Ramos (cell line): ENCODE data around the gene IVL.

Experiments
- in situ Hi-C: fragments of 300-500 bp; cut with MboI; formaldehyde crosslinking; loops from one replicate; pipeline ENCODE4 v1.14.3; 2022; ENCODE audit warnings: low sequenced_read_pairs; ENCODE audit not compliant: unreplicated experiment

IVL gene, protein sequence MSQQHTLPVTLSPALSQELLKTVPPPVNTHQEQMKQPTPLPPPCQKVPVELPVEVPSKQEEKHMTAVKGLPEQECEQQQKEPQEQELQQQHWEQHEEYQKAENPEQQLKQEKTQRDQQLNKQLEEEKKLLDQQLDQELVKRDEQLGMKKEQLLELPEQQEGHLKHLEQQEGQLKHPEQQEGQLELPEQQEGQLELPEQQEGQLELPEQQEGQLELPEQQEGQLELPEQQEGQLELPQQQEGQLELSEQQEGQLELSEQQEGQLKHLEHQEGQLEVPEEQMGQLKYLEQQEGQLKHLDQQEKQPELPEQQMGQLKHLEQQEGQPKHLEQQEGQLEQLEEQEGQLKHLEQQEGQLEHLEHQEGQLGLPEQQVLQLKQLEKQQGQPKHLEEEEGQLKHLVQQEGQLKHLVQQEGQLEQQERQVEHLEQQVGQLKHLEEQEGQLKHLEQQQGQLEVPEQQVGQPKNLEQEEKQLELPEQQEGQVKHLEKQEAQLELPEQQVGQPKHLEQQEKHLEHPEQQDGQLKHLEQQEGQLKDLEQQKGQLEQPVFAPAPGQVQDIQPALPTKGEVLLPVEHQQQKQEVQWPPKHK

DNA sequence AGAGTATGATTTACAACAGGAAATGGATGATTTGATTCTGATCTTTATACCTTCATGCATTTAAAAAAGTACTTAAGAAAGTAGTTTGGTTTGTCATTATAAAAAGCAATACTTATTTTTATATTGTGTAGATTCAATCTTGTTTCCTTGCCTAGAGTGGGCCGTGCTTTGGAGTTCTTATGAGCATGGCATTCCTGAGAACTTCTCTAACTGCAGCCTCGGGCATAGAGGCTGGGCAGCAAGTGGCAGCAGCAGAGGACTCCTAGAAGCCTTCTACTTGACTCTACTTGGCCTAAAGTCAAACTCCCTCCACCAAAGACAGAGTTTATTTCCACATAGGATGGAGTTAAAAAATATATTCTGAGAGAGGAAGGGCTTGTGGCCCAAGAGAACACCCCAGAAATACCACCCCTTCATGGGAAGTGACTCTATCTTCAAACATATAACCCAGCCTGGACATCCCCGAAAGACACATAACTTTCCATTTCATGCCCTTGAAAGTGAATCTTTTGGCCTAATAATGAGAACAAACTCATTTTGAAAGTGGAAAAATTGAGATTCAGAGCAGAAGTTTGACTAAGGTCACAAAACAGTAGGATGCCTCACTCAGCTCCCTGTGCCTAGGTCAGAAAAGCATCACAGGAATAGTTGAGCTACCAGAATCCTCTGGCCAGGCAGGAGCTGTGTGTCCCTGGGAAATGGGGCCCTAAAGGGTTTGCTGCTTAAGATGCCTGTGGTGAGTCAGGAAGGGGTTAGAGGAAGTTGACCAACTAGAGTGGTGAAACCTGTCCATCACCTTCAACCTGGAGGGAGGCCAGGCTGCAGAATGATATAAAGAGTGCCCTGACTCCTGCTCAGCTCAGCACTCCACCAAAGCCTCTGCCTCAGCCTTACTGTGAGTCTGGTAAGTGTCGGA is at the start of gene IVL:
IVL (plus strand) TSS at position 861 of the 916 bp plus-strand sequence. CDS start 1,252 bp downstream, outside the sequence.
- in situ Hi-C loops: no loop called here

DNA sequence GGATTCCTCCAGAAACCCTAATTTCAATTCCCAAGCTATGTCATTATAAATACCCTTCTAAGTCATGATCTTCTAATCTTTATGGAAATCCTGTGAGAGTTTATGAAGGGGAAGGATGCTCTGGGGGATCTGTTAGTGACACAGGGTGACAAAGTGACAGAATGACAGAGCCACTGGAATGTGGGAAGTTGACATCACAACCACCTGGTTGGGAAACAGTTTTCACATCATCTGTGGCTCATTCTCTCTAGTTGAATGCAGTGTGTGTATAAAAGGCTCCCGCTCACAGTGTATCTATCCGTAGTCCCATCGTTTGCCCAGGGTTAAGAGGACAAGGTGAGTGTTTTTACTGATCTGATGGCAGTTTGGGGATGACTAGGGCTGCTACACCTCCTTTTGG is 48.6 kb upstream of the IVL start, which contains the start of gene LCE7A:
LCE7A (plus strand) TSS at position 301 of the 400 bp plus-strand sequence. CDS start 702 bp downstream, outside the sequence.
- in situ Hi-C loops: no loop called here

DNA sequence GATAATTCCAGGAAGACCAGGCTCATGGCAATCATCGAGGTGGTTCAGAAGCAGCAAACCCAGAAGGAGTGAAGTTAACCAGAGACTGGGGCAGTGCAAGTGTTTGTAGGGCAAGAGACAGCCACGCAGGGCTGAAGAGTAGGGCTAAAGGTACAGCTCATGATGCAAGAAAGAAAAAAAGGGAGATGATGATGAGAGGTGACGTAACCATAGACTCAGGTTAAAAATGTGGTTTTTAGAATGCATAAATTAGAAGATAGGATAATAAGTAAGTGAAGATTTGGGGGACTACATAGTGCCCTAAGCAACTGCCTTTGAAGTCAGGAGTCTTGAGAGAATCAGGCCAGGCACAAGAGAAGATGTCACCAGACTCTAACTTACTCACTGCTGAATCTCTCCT is 48.2 kb upstream of the IVL start:
- in situ Hi-C loops: no loop called here

DNA sequence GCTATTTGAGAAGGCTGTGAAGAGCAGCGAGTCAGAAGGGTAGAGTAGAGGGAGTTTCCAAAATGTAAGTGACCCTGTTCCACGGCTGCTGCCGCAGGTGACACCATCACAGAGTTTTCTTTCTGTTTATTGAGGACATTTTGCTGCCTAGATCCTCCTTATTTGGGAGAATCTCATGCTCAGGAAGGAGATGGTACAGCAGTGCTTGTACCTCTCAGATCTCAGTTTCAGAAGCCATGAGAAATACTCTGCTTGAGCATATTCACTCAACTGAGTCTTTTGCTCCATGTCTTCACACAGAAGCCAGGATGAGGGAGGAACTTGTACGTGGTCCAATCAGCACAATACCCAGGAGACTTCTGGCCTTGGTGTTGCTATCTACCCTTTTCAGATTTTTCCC is 47.0 kb upstream of the IVL start:
- in situ Hi-C loops: no loop called here

DNA sequence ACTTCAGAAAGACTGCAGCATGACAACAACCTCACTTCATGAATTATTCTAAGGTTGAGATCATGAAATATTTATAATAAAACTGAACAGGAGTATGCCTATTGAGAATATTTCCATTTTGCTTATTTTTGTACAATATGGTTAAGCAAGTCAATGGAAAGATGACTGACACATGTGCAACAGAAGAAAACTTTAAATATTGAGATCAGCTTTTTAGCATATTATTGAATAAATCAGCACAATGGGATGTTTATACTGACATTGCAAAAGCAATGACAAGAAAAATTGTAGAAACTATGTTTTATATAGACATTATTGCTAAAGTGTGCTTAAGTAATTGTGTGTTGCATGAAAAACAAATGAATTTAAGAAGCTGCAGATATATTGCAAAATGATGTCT is 43.9 kb upstream of the IVL start:
- in situ Hi-C loops: no loop called here

DNA sequence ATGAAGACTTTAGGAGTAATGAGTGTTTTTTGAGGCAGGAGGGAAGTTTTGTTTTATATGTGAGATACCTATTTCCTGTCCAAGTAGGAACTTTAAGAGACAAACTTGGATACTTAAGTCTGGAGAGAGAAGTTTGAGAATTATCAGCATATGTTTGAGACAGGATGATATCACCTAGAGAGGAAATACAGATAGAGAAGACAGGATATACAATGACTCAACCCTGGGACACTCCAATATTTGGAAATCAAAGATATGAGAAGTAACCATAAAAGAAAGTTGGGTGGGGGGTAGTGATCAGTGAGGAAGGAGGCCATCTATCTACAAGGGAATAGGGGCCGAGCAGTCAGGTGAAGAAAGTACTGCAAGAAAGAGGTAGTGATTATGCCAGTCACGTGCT is 42.0 kb upstream of the IVL start:
- in situ Hi-C loops: no loop called here

DNA sequence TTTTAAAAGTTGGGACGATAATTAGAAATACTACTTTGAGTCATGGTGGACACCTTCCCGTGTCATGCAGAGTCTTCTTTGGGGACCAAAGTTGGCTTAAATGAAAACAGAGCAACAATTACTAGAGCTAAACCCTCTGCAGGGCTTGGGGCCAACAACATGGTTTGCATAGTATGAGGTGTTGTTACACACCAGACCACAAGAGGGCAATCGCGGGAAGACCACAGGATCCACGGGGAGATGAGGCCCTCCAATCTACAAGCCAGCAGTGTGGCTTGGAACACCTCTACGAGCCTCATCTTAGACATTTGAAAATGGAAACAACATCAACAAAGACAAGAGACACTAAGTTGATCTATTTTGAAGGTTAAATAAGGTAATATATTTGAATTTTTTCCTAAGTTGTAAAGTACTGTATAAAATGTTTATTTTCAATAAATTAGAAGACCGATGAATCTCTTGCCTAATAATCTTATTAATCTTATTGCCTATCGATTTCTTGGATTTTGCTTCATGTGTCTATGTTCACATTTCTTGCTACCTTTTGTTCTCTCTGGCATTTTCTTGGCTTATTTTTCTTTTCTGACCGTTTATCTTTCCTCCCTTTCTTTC is 38.4 kb upstream of the IVL start:
- in situ Hi-C loops: no loop called here

DNA sequence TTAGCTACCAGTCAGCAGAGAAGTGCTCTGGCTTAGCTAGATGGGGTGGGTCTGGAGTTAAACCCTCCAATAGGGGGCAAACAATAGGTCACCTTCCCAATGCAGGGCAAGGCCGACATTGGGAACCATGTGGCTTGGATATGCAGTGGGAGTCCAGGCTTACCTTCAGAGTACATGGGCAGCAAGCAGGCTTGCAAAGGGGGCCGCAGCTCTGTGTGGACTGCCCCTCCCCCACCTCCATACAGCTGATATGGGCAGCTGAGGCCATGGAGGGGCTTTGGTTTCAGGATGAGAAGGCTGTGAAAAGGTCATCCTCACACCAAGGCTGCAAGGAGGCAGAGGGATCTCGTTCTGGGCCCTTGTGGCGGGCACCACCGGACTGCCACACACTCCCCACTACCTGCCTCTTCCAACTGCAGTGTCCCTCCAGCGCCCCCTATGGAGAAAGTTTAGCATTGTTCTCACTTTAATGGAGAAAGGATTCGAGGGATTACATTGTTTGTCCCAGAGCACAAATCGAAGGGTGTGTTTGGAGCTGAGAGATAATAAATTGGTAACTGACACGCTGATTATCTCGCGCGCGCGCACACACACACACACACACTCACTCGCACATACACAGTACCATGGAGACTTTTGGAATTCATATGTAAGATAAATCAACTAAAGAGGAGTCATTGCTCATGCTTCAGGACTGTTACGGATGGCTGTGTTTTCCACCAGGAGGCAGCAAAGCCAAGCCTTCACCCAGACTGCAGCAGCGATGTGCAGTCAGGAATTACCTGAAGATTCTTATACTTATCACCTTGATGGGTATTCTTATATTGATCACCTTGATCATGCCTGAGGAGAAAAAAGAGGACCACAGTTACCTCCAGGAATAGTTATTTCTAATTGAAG is 37.3 kb upstream of the IVL start:
- in situ Hi-C loops: no loop called here

DNA sequence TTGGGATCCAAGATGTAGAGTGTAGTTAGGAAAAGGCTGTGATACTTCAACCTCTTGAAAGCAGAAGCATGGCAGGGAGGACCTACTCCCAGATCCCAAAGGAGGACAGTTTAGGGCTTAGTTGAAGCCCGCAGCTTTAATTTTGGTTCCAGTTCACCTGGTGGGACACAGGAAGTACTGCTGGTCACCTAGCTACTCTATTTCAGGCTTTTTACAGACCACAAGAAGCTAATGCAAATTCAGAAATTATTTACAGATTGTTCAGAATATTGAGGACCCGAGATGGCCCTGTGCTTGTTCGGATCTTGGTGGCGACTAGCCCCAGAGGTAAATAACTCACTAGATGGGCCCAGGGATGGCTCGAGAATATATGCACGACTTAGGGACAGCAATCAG is 36.6 kb upstream of the IVL start:
- in situ Hi-C loops: no loop called here

DNA sequence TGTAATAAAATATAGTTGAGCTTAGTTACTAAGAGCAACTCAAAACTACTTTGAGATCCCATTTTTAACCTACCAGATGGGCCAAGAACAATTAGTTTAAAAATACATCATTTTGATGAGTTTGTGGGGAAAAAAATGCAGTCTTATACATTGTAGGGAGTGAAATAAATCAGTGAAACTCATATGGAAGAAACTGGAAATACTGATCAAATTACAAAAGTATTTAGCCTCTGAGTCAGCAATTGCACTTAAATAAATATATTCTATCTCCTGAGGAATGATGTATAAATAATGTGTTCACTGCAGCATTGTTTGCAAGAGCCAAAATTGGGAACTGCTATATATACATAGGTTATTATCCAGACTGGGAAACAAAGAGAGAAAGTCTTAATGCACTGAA is 34.9 kb upstream of the IVL start:
- in situ Hi-C loops: no loop called here

DNA sequence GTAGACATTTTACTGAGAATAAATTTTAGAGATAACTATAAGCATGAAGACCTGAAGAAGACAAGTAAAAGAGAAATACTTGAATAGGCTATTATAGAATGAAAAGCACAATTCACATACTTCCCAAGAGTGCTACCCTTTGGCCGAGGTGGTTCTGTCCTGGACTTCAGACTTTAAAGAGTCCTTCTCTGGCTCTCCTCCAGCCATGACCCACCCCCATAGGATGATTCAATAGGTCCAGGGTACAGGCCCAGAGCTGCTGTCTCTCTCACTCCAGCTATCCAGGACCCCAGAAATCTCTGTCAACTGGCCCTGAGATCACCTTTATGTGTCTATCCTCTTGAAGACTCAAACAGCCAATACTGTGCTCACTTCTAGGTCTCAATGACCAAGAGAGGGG is 31.5 kb upstream of the IVL start:
- in situ Hi-C loops: no loop called here

DNA sequence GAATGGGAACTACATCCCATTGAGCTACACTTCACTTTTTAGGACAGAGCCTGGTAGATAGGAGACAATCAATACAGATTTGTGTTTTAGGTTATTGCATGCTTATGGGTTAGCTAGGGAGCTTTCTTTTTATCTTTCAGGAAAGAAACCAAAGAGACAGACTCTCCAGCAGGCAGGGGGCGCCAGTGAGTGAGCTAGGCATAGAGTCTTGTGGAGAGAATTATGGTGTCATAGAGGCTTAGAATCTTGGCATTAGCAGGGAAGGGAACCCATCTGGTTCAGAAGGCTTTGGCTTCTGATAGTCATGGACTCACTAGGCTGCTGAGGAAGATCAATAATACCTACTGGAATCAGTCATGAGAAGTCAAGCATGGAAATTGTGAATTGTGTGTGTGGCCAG is 30.3 kb upstream of the IVL start, which contains the start of gene SMCP:
SMCP (plus strand) TSS at position 281 of the 400 bp plus-strand sequence. CDS start 6,101 bp downstream, outside the sequence.
- in situ Hi-C loops: no loop called here

DNA sequence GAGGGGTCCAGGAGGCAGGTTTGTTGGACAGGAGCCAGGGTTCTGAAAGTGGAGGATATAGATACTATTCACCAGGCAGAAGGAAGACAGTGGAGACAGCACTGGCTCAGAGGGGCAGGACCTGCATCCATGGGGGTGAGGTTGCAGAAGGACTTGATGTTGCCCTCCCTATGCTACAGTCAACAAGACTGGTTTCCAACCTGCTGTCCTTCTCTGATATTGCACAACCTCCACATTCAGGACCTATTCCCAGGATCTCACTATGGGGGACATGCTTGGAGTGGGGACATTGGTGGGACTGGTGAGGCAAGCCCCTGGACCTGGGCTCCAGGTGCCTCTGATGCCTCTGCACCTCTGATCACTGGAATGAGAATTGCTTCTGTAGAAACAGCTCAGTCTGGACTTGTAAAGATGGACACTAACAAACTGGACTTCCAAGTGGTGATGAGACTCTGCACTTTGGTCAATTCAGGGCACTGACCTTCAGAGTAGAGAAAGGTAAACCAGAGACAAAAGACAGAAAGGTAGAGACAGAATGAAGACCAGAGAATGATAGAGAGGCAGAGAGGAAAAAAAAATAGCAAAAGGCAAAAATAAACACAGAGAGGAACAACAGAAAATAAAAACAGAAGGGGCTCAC is 28.7 kb upstream of the IVL start:
- in situ Hi-C loops: no loop called here

DNA sequence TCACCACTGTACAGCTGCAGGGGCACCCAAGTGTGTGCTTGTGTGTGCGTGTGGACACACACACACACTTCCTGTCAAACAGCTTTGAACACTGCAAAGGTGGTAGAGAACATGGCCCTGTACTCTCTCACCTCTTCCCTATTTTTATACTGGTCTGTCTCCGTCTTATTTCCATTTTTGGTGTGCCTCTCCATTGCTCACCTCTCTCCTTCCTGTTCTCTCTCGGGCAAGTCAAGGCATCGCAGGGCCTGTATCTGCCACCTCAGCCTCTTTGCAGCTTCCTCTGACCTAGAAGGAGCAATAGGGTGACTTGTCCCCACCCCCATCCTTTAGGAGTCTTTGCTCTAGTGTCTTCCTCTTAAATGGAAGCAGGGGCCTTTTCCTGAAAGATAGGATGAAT is 28.0 kb upstream of the IVL start:
- in situ Hi-C loops: no loop called here

DNA sequence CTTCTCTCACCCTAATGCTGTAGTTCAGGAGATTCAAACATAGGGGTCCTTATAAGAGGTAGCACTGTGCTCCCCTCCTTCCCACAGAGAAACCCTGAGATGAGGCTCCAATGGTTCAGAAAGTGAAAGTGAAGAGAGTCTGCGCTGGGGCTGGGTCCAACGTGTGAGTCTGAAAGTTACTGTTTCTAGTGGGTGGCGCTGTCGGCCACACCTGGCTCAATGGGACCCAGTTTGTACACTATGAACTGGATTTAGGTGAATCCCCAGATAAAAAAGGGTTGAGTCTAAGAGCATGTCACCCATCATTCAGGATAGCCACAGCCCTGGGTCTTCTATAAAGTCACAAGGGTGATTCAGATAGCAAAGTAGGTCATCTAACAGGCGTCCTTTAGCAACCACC is 27.4 kb upstream of the IVL start:
- in situ Hi-C loops: no loop called here

DNA sequence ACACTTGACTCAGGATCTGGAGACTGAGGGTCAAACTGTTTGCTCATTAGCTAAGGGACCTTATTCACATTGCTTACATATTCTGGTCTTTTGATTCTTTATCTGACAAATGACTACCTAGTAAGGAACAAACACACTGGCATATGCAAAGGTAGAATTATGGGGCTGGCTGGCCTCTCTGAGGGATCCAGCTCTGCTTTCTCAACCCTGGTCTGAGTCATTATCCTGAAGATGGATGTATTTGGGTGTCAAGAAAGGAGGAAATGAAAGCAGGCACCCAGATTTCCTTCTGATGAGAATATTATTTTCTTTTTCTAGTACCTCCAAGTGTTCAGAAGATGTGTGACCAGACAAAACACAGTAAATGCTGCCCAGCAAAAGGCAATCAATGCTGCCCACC is 24.3 kb upstream of the IVL start:
- in situ Hi-C loops: no loop called here

DNA sequence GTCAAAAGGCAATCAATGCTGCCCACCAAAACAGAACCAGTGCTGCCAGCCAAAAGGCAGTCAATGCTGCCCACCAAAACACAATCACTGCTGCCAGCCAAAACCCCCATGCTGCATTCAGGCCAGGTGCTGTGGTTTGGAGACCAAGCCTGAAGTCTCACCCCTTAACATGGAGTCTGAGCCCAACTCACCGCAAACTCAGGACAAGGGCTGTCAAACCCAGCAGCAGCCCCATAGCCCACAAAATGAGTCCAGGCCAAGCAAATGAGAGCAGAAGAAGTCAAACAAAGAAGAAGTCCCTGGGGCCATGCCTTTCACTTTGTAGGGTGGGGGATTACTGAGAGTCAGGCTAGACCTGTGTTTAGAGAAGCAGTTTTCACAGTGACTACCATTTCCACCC is 23.8 kb upstream of the IVL start:
- in situ Hi-C loops: no loop called here

DNA sequence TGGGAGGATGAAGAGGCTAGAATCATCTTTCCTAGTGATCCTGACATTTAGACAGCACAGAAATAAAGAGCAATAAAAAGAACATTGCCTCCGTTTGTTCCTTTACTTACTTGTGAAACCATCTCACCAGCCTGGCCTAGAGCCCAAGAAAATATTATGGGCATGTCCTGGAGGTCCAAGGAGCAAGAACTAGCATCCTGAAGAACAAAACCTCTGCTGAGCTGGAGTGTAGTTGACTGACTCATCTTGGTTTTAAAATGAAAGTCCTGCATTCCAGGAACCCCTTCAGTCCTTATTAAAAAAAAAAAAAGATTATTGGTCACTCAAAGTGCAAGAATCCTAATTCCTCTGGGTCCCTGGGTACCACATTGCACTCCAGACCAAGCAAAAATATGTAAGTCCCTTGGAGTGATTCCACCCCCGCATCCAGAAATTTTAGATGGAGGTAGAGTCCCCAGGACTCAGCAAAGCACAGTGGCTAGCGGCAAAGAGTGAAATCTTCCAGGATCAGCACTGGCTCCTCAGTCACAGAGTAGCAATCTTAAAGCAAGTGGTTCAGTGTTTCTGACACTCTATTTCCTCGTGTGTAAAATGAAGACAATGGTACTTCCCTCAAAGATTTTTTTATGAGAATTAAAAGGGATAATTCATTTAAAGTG is 23.3 kb upstream of the IVL start:
- in situ Hi-C loops: no loop called here
